ENCODE results near the gene FAM131B. TPM values are rescaled to one million over a fixed set of nuclear protein-coding genes. Genes with fewer than 3 reads are reported as not detected.
A peak's percentile ranks its signal among the peaks of the same experiment; 100 is the strongest.

Gene FAM131B
- total RNA-seq, 1 experiment from 2014 or later = 17.3 TPM

DNA sequence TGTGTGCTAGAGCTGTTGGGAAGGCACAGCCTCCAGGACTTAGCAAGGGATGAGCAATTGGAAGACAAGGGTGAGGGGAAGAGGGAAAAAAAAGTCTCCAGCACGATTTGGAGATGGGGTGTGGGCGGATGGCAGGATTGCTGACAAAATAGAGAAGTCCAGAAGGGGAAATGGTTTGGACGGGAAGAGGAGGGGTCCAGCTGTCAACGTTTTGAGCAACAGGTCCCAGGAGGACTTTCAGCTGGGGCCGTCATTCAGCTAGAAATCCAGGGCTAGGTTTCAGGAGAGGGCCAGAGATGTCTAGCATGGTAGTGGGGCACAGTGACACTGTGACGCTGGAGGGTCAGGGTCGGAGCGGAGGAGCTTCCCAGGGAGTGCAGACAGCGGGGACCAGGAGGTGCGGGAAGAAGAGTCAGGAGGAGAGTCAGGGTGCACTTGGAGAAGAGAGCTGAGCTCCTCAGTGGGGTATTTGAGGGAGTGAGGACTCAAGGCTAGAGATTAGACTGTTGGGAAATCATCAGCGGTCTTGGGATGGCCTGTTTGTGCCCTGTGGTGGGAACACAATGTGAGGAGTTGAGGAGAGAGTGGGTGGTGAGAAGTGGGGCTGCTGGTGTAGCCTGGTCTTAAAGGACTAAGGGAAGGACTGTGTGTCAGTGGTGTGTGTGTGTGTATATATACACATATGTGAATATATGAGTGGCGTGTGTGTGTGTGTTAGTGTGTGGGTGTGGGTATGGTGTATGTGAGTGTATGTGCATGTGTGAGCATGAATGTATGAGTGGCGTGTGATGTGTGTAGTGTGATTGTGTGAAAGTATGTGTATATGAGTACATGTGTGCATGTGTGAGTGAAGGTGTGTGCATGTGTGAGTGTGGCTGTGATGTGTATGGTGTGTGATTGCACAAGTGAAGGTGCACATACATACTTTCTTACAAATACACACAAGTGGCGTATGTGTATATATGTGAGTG lies 22.4 kb upstream of the FAM131B start:
- Histone ChIP-seq H2BK12ac (ENCODE audit: insufficient read length, low read depth, low read length) (no peak overlapping the region), H3K23ac (ENCODE audit: insufficient read length, low read depth, low read length) (no peak overlapping the region), H3K9me3 (ENCODE audit: control insufficient read depth, low read depth, low read length) (no peaks in the 10 kb centered on the region), H4K5ac (ENCODE audit: insufficient read length, low read depth, low read length) (peak overlapping the region; percentile 66), H3K14ac (ENCODE audit: insufficient read depth, low read length) (no peak overlapping the region), H3T11ph (ENCODE audit: low read length) (no peak overlapping the region), H4K91ac (ENCODE audit: insufficient read length, low read depth, low read length) (no peak overlapping the region), H2BK15ac (ENCODE audit: low read depth, low read length) (no peak overlapping the region), H3K4me2 (ENCODE audit: insufficient read depth, insufficient read length, low read length) (no peak overlapping the region), H2BK5ac (ENCODE audit: insufficient read length, low read length) (no peak overlapping the region), H3K27ac (ENCODE audit: insufficient read length, low read depth, low read length) (no peak overlapping the region), H2BK20ac (ENCODE audit: low read depth, low read length, poor library complexity, severe bottlenecking) (no peak overlapping the region), H3K79me1 (ENCODE audit: insufficient read depth, low read depth, low read length, poor library complexity, severe bottlenecking) (peaks cover 5% of the 10 kb centered on the region), H2AFZ (ENCODE audit: low read length) (no peak overlapping the region), H2BK120ac (ENCODE audit: low read depth, low read length, poor library complexity, severe bottlenecking) (no peak overlapping the region), H2AK5ac (ENCODE audit: insufficient read length, low read length) (no peak overlapping the region), H3K9ac (ENCODE audit: extremely low read depth, insufficient read length, low read length) (no peak overlapping the region), H4K20me1 (ENCODE audit: control insufficient read depth, insufficient read depth, insufficient read length) (peaks cover 2% of the 10 kb centered on the region), H3K18ac (ENCODE audit: insufficient read length, low read depth, low read length) (no peak overlapping the region), H3K23me2 (ENCODE audit: insufficient read length, low read depth, low read length, poor library complexity, severe bottlenecking) (peaks cover 12% of the 10 kb centered on the region), H4K8ac (replicated peaks; ENCODE audit: insufficient read length, low read depth, low read length) (no peak overlapping the region), H3K4me1 (ENCODE audit: insufficient read depth, low read length) (peaks cover 5% of the 10 kb centered on the region; the same call in 1 of the 2 replicates), H3K56ac (ENCODE audit: insufficient read length, low read depth, low read length) (no peak overlapping the region), H3K27me3 (ENCODE audit: insufficient read depth, low read length) (no peaks in the 10 kb centered on the region), H3K79me2 (ENCODE audit: insufficient read depth, low read length) (peaks cover 17% of the 10 kb centered on the region; the same call in 1 of the 2 replicates), H3K4ac (ENCODE audit: low read depth, low read length) (no peak overlapping the region)
- Mint-ChIP-seq H3K9me3 (no peaks in the 10 kb centered on the region), H3K27ac (no peak overlapping the region), H3K36me3 (ENCODE audit: insufficient read depth in 1 of 3, low read depth in 3 of 3) (peaks cover 20 to 25% (median 24%) of the 10 kb centered on the region in 3 experiments), H3K27me3 (ENCODE audit: low read depth) (no peaks in the 10 kb centered on the region; the same call in 1 of the 2 replicates), H3K4me1 (peaks cover 11 to 14% of the 10 kb centered on the region in 2 experiments), H3K4me3 (no peak overlapping the region)
- WGBS (ENCODE audit: extremely low coverage, insufficient read length, low lambda C conversion rate) = 100% methylated on average over 2 of the region's 14 CpGs
- TF ChIP-seq, protein P1, sequence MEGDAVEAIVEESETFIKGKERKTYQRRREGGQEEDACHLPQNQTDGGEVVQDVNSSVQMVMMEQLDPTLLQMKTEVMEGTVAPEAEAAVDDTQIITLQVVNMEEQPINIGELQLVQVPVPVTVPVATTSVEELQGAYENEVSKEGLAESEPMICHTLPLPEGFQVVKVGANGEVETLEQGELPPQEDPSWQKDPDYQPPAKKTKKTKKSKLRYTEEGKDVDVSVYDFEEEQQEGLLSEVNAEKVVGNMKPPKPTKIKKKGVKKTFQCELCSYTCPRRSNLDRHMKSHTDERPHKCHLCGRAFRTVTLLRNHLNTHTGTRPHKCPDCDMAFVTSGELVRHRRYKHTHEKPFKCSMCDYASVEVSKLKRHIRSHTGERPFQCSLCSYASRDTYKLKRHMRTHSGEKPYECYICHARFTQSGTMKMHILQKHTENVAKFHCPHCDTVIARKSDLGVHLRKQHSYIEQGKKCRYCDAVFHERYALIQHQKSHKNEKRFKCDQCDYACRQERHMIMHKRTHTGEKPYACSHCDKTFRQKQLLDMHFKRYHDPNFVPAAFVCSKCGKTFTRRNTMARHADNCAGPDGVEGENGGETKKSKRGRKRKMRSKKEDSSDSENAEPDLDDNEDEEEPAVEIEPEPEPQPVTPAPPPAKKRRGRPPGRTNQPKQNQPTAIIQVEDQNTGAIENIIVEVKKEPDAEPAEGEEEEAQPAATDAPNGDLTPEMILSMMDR (conservative IDR thresholded peaks at IDR 0.05) = no peak
- DNase-seq = peak; percentile 31
